Hepatic stellate cell (primary cell): Measurements from ENCODE around the gene DNM2.
"Not testable (repeated sequence)": the region's sequence is repeated elsewhere in the genome, so short reads cannot be mapped to it uniquely, and the experiment has no call there.

Experiments used
- DNase-seq: peaks from one replicate; pipeline ENCODE4 v3.0.0; 2011; ENCODE audit warnings: low spot score

DNM2 gene

DNA sequence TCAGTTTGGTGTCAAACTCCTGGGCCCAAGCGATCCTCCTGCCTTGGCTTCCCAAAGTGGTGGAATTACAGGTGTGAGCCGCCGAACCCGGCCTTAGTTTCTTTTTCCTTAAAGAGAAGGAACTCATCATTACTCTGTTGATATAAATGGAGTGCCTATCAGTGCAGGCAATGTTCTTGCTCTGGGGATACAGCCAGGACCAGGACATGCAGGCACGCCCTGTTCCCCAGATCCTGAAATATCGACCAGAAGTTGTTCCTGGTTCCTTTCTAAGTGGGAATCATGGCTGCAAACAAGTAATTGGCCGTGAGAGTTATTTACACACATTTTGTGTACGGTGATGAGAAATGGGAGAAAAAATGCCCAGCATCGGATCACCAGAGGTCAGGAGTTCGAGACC, 8.4 kb downstream of the DNM2 start:
- DNase-seq = no peak

DNA sequence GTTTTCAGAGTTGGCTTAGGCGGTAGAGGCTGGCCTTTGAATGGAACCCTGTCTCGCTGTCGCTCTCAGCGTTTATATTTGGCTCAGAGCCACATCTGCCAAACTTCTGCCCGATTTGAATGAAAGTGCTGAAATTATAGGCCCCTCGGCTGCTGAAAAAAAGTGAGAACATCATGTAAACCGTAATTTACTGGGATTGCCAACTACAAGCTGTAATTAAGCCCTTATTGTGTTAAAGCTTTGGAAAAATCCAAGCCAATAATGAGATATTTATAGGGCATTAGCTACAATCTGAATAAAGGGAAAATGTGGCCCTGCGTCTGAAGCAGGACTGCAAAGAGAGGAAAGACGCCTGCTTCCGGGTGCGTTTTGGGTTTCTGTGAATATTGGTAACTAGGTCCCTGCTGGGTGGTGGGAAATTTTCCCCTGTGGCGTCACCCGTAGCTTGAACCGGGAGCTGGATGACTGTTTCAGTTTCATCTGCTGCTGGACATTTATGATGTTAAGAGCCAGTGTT, 9.9 kb downstream of the DNM2 start:
- DNase-seq = no peak

DNA sequence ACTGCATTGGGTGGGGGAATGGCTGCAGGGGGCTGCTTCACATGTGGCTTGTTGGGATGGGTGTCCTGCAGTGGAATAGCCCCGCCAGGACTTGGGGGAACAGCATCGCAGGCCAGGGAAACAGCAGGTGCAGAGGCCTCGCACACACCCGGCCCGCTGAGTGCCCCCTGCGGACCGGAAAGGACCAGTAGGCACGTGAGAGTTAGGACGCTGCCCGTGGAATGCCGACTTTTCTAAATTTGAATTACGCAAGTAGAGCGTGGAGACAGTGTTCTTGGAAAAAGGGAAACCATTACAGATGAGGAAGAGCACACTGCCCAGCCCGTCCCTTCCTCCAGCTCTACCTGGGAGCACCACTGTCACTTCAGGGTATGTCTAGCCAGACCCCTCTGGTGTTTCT, 11.5 kb downstream of the DNM2 start:
- DNase-seq = no peak

DNA sequence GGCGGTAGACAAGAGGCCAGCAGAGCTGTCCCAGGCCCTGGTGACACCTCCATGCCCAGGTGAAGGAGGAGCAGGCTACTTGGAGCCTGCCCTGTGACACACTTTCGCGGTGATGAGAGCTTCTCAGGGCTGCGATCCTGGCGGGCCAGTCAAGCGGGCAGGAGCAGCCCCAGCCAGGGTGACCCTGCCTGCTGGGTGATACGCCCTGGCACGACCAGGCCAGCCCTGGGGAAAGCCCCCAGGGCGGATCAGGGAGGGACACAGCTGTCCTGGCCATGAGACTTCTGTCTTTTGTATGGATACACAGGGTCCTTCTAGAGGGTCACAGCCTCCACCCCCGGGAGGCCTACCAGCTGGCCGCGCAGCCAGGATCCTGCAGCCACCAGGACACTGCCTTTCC, 13.1 kb downstream of the DNM2 start:
- no peak for DNase-seq

DNA sequence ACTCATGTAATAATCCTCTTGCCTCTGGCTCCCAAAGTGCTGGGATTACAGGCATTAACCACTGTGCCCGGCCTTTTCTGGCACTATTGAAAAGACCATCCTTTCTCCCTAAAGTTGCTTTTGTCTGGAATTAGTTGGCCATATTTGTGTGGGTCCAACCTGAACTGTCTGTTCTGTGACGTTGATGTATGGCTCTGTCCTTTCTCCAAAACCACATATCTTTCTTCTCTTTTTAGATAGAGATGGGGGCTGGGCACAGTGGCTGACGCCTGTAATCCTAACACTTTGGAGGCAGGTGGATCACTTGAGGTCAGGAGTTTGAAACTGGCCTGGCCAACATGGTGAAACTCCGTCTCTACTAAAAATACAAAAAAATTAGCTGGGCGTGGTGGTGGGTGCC, 17.9 kb downstream of the DNM2 start:
- DNase-seq = no peak

DNA sequence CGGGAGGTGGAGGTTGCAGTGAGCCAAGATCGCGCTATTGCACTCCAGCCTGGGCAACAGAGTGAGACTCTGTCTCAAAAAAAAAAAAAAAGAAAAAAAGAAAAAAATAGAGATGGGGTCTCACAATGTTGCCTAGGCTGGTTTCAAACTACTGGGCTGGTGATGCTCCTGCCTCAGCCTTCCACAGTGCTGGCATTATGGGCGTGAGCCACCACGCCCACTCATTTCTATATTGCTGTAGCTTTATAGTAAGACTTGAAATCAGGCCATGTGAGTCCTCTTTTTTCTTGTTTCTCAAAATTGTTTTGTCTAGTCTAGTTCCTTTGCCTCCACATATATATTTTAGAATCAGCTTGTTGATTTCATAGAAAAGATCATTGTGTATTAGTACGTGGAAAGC, 18.3 kb downstream of the DNM2 start:
- no peak for DNase-seq

DNA sequence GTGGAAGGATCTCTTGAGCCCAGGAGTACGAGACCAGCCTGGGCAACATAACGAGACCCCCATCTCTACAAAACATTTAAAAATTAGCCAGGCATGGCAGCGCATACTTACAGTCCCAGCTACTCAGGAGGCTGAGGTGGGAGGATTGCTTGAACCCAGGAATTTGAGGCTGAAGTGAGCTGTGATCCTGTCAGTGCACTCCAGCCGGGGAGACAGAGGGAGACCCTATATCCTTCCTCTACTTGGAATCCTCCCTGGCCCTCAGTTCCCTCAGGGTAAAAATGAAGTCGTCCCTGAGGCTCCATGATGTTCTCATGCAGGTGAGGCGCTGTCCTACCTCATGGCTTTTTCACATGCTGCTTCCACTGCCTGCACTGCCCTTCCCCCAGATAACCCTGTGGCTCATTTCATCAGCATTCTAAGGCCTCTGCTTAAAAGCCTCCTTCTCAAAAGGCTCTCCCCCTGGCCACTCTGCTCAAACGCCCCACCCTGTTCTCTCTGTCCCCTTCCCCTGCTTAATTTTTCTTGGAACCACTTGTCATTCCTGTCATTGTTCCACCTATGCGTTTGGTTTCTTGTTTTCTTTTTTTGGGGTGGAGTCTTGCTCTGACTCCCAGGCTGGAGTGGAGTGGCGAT, 19.2 kb downstream of the DNM2 start:
- no peak for DNase-seq

DNA sequence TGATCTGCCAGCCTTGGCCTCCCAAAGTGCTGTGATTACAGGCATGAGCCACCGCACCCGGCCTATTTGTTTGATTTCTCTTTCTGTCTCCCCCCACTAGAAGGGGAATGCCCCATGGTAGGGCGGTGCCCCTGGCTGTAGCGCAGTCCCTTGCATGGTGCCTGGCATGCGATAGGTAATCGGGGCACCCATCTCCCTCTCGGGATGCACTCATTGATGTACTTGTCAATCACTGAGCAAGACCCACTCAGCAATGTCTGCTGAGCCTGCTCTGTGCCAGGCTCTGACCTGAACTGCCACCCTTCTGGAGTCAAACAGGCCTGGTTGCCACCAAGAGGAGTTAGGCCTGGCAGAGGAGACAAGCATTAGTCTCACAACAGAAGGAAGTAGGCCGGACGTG, 19.8 kb downstream of the DNM2 start:
- no peak for DNase-seq

DNA sequence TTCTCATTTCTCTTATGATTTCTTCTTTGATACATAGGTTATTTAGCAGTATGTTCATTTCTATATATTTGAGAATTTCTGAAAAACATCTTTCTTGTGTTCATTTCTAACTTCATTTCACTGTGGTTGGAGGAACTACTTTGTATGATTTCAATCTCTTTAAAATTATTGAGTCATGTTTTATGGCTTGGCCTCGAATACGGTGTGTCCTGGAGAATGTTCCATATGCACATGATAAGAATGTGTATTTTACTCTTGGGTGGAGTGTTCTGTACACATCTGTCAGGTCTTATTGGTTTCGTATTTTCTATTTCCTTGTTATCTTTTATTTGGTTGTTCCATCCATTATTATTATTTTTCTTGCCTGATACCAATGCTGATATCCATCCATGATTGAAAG, 22.9 kb downstream of the DNM2 start:
- DNase-seq = no peak

DNA sequence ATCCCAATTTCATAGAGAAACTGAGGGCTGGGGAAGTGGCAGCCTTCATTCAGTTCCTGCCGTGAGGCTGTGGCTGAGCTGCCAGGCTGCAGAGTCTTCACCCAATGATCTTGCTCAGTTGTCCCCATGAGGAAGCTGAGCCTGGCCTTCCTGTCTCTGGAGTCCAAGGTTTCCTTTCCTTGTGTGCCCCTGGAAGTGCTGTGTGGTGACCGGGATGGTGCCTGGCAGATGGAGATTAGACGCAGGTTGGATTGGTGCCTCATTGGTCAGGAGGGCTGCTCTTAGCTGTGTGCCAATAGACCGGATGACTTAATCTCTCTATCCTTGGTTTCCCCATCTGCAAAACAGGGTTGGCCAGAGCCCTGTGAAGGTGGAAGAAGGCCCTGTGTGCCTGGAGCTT, 24.6 kb downstream of the DNM2 start:
- no peak for DNase-seq

DNA sequence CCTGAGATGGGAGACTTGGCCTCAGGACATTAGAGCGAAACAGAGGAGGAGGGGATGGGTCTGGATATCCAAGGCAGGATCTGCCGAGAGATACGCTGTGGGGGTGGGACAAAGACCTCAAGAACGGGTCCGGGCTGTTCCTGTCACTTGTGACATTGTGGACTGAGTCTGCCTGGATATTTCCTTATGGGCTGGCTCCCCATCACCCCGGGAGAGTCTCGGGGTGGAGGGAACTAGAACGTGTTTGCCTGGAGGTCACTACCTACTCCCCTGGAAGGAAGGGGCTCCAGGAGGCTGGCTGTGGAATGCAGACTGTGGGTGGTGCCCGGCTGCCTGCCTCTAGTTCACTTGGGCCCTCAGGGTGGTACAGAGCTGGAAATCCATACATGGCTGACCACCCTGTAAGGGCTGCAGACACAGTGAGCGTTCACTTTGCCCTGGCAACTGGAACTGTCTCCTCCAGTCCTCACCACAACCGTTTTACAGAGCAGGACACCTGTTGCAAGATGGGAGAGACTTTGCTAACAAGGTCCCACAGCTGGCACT, 26.4 kb downstream of the DNM2 start:
- DNase-seq = no peak

DNA sequence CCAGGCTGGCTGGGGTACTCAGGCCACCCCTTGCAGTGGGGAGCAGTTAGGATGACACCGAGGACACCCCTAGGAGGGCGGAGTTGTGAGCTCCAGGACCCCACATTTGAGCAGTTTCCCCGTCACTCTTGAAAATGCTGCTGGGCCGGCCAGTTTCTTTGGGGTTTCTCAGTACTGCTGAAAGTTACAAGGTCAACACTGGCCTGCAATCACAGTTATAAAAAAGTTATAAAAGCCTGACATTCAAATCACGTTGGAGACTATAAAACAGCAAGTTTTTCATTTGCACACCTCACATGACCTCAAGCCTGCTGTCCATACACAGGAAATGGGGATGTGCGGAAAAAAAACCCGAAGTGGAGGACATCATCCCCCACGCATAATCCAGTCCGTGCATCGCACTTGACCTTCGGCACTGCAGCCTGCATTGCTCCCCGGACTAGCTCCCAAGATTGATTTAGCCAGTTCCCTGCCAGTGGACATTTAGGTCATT, 27.0 kb downstream of the DNM2 start:
- no peak for DNase-seq

DNA sequence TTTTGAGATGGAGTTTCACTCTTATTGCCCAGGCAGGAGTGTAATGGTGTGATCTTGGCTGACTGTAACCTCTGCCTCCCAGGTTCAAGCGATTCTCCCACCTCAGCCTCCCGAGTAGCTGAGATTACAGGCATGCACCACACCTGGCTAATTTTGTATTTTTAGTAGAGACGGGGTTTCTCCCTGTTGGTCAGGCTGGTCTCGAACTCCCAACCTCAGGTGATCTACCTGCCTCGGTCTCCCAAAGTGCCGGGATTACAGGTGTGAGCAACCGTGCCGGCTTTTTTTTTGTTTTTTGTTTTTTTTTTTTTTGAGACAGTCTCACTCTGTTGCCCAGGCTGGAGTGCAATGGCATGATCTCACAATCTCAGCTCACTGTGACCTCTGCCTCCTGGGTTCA, 28.6 kb downstream of the DNM2 start:
- DNase-seq = not testable (repeated sequence)

DNA sequence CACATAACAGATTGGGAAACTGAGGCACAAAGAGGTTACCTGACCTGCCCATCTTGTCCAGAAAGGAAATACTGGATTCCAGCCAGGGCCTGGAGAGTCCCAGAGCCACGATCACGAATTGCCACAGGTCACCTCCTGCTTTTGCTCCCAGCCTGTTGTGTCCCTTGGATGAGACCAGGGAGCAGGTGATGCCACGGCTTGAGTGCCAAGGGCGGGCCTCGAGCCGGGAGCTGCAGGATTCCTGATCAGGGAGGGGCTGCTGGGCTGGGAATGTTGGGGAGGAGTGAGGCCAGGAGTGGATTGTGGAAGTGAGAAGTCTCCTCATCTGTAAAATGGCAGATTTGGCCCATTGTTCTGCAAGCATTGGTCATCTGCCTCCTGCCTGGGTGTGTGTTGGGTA, 29.4 kb downstream of the DNM2 start:
- DNase-seq = no peak

DNA sequence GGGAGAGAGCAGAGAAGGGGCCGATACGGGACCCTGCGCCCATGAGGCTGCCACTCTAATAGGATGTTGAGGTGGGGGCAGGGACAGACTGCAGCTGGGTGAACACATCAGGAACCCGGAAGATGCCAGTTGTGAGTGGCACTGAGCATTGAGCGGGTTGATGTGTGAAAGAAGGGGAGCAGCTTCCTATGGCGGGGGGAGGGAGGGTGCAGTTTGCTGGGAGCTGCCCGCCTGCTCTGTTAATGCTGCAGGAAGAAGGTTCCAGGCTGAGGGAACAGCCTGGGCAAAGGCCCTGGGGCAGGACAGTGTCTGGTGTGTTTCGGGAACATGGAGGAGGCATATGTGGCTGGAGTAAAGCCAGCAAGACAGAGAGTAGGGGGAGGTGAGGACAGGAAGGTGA, 29.8 kb downstream of the DNM2 start:
- no peak for DNase-seq

DNA sequence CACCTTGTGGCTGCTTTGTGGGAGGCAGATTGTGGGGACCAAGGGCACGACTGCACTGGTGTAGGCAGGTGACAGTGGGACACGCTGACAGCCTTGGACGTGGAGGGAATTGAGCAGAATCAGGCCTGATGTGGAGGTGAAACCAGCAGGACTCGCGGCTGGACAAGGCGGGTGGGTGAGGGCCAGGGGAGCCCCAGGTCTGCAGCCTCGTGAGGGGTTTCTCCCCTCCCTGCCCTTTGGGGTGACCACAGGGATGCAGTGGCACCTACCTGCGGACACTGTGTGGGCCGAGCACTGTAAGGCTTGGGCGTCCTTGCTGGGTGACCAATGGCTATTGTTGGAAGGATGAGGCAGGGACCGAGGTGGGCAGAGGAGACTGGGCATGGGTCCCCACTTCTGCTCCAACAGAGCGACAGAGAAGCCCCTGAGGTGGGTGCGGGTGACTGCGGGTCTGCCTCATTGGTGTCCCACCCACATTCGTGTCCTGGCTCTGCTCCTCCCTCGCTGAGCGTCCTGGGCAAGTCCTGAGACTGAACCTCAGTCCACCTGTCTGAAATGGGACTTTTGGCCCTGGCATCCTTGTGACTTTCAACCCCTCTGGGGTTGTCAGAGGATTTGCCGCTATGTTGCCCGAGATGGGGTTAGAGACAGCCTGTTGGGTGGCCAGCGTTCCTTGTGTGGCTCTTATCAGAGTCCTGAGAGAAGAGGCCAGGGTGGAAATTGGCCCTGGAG, 30.5 kb downstream of the DNM2 start:
- no peak for DNase-seq

DNA sequence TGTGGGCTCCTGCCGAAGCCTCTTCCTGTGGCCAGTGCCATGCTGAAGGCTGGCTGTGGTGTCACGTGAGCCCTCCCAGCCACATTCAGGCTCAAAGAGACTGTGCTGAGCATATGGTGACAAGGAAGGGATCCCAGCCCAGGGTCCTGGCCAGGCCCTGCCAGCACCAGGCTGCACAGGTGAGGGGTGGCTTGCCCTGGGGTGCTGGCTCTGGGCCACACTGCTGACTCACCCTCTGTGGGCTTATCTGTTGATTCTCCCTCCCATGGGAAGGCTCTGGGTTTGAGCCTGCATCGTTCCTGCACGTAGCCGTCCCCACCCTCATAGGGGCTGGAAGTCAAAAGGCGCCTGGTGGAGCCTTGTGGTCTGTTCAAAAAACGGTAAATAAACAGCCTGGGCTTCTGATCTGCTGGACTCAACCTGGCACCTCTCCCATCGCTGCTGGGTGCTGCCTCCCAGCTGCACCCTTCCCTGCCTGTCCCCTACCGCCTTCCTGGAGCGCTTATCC, 31.1 kb downstream of the DNM2 start:
- DNase-seq = peak; percentile 65

DNA sequence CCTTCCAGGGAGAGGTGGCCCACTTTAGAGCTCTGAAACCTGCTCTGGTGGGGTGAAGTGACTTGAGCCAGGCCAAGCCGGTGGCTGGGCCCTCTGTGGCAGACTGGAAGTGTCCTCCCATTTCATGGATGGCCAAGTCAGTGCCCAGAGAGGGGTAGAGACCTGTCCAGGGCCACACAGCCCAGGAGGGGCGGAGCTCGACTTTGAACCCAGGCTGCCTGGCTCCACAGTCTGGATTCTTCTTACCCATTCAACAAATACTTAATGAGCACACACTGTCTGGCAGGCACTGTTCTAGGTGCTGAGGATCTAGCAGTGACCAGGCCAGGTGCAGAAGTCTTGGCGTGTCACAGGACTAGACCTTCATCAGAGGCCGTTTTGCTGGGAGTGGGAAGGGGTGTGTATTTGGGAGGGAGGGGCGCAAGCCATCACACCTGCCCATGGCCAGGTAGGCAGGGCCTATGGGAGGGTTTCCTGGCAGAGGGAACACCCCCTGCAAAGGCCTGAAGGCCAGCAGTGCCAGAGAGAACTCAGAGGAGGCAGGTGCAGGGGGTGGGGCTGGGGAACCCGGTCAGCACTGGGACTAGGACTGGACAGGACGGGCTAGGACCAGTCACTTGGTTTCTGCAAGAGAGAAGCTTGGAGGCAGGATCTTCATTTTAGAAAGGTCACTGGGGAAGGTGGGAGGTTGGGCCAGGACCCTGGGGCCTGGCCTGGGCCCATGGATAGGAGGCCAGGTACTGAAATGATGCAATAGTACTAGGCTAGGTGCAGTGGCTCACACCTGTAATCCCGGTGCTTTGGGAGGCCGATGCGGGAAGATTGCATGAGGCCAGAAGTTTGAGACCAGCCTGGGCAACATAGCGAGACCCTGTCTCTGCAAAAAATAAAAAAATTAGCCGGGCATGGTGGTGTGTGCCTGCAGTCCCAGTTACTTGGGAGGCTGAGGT, 31.8 kb downstream of the DNM2 start:
- DNase-seq = no peak

DNA sequence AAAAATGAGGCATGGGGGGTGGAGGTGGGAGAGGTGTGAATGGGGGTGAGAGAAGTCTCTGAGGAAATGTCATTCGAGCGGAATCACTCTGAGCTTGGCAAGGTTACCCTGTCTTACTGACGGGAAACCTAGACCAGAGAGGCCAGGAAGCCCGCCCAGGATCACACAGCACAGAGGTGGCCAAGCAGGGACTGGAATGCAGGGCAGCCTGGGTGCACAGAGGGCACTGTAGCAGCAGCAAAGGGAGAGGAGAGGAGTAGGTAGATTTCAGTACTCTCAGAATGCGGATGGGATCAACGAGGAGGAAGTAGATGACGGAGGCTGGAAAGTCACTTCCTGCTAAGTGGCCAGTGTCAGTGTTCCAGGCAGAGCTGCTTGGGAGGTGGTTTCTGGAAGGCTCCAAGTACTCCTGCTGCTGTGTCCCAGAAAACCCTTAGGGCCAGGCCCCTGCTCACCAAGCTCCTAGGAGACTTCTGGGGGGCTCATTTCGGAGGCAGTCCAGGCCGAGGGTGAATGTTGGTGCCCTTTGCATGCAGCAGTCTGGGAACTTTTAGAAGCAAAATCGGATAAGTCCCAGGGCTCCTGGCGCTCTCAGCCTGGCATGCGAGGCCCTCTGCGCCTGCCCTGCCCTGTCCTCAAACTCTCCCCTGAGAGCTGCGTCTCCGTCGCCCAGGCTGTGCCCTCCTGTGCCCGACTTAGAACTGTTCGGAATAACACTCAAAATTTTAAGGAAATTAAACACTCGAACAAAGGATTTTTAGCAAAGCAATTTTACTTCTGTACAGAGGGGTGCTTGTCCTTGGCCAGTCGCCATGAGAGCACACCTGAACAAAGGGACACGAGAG, 33.5 kb downstream of the DNM2 start:
- peak; percentile 65 for DNase-seq

DNA sequence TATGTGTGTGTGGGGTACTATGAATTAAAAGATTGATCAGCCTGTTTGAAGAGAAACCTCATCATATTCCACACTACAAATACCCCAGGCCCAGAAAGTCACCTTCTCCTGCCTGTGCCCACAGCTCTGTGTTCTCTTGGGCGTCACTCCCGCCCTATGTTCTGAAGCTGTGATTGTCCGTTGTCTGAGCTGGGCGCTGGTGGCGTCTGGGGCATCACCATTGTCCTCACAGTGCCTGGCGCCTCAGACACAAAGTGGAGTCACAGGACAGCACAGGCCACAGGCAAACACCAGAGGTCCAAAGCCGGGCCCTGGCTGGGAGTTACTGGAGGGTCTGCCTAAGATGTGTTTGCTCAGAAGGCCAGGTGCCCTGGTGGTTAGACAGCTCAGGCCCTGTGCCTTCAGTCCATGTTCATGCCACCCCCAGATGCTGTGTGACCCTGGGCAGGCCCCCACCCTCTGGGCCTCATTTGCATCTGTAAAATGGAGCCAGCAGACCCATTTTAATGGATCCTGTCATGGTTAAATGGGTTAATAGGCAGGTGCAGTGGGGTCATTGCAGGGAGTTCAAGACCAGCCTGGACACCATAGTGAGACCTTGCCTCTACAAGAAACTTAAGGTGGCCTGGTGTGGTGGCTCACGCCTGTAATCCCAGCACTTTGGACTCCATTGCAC, 34.5 kb downstream of the DNM2 start:
- DNase-seq = no peak
